Measurements from ENCODE around the gene KIAA0753. TPM values are rescaled to one million over a fixed set of nuclear protein-coding genes. Genes with fewer than 3 reads are reported as not detected.

KIAA0753 gene
- total and polyA plus RNA-seq, 10 of the 15 experiments (the other 5 are each of a cell fraction or from before 2014, with no cell fraction given): 2.2 to 15.2 (median 7.7) TPM

DNA sequence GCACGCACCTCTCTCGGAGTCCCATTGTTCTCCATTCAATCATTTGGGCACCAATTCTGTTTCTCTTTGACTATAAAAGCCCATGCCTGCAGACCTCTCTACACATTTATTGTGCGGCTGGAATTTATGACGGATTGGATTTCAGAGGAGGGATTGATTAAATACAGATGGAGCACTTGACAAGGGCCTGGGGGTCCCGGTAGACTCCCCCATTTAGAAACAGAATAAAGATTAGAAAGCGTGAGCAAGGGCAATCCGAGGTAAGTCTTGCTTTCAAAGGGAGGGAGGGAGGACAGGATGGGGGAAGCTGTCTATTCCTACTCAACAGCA lies 69.1 kb downstream of the KIAA0753 start:
- H4K20me1 ChIP-seq (ENCODE audit: control insufficient read depth, insufficient read depth): no peaks in the 10 kb centered on the region
- no peak for FAIRE-seq
- no peaks in the 10 kb centered on the region for H3K9me3 ChIP-seq (replicated peaks; ENCODE audit: control insufficient read depth, insufficient read depth, low read length)
- H3K4me3 ChIP-seq: no peak overlapping the region
- H3K27me3 ChIP-seq (replicated peaks in 1 of 2; ENCODE audit: control insufficient read depth in 2 of 2, insufficient read depth in 2 of 2, low read length in 1 of 2): no peaks in the 10 kb centered on the region
- no peak overlapping the region for H2AFZ ChIP-seq (ENCODE audit: control insufficient read depth, low read depth, low read length)
- ChIA-PET POLR2A (interaction anchor here (0.7 kb wide), 2 partner anchors 247 to 983 kb away, joined by 3 to 4 read pairs; no protein-coding TSS in a partner anchor), SMC1A (ENCODE audit: uncharacterized antibody, unreplicated experiment) (no interaction called here), CTCF (no interaction called here), RAD21 (ENCODE audit: unreplicated experiment) (no interaction called here)
- BruUV-seq (replicated peaks): no TSS peak
- H3K9ac ChIP-seq (ENCODE audit: control insufficient read depth, insufficient read depth, low read length): no peak overlapping the region
- intact Hi-C loops (cut with micrococcal nuclease; ENCODE audit: unreplicated experiment) (no loop called here), in situ Hi-C loops (cut with MboI) (no loop called here)
- H3K79me2 ChIP-seq (ENCODE audit: control insufficient read depth, insufficient read depth, low read length): no peaks in the 10 kb centered on the region
- 89% methylated on average over 7 of the region's 7 CpGs for WGBS (ENCODE audit: insufficient coverage, insufficient replicate concordance, low lambda C conversion rate, missing lambda C conversion rate)
- no peaks in the 10 kb centered on the region for H3K36me3 ChIP-seq (ENCODE audit: control insufficient read depth in 2 of 2, insufficient read depth in 2 of 2, low read length in 1 of 2)
- no peak for ATAC-seq
- peaks cover 13% of the 10 kb centered on the region for H3K4me1 ChIP-seq (ENCODE audit: control insufficient read depth, insufficient read depth, low read length)
- H3K27ac ChIP-seq (ENCODE audit: control insufficient read depth, insufficient read depth): no peak overlapping the region
- no peak for DNase-seq (ENCODE audit: low read depth, low spot score)
- H3K4me2 ChIP-seq (ENCODE audit: control insufficient read depth, insufficient read depth): no peak overlapping the region
- TF ChIP-seq HDGF (IDR thresholded peaks at IDR 0.05): no peak
- no peak for TF ChIP-seq ZZZ3 (IDR thresholded peaks at IDR 0.05; ENCODE audit: control insufficient read depth, insufficient read length, low read depth)
- no peak for TF ChIP-seq CEBPB (IDR thresholded peaks at IDR 0.05; ENCODE audit: borderline replicate concordance in 1 of 2, low read depth in 2 of 2, low read length in 2 of 2)
- TF ChIP-seq RELB (IDR thresholded peaks at IDR 0.05; ENCODE audit: low read depth): no peak
- TF ChIP-seq, protein P1, sequence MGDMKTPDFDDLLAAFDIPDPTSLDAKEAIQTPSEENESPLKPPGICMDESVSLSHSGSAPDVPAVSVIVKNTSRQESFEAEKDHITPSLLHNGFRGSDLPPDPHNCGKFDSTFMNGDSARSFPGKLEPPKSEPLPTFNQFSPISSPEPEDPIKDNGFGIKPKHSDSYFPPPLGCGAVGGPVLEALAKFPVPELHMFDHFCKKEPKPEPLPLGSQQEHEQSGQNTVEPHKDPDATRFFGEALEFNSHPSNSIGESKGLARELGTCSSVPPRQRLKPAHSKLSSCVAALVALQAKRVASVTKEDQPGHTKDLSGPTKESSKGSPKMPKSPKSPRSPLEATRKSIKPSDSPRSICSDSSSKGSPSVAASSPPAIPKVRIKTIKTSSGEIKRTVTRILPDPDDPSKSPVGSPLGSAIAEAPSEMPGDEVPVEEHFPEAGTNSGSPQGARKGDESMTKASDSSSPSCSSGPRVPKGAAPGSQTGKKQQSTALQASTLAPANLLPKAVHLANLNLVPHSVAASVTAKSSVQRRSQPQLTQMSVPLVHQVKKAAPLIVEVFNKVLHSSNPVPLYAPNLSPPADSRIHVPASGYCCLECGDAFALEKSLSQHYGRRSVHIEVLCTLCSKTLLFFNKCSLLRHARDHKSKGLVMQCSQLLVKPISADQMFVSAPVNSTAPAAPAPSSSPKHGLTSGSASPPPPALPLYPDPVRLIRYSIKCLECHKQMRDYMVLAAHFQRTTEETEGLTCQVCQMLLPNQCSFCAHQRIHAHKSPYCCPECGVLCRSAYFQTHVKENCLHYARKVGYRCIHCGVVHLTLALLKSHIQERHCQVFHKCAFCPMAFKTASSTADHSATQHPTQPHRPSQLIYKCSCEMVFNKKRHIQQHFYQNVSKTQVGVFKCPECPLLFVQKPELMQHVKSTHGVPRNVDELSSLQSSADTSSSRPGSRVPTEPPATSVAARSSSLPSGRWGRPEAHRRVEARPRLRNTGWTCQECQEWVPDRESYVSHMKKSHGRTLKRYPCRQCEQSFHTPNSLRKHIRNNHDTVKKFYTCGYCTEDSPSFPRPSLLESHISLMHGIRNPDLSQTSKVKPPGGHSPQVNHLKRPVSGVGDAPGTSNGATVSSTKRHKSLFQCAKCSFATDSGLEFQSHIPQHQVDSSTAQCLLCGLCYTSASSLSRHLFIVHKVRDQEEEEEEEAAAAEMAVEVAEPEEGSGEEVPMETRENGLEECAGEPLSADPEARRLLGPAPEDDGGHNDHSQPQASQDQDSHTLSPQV (IDR thresholded peaks at IDR 0.05): no peak
- TF ChIP-seq TCF7 (IDR thresholded peaks at IDR 0.05; ENCODE audit: borderline replicate concordance): no peak
- TF ChIP-seq NRF1 (conservative IDR thresholded peaks at IDR 0.05; ENCODE audit: low read depth, low read length): no peak
- no peak for TF ChIP-seq NR2C1 (IDR thresholded peaks at IDR 0.05)
- no peak for TF ChIP-seq ZNF217 (IDR thresholded peaks at IDR 0.05)
- TF ChIP-seq MTA3 (IDR thresholded peaks at IDR 0.05; ENCODE audit: borderline replicate concordance, low read length): no peak
- no peak for TF ChIP-seq USF2 (IDR thresholded peaks at IDR 0.05; ENCODE audit: borderline replicate concordance, low read depth, low read length)
- TF ChIP-seq ESRRA (IDR thresholded peaks at IDR 0.05; ENCODE audit: low read length): no peak
- TF ChIP-seq NFXL1 (IDR thresholded peaks at IDR 0.05; ENCODE audit: borderline replicate concordance): no peak
- TF ChIP-seq NKRF (conservative IDR thresholded peaks at IDR 0.05): no peak
- TF ChIP-seq ZBTB33 (IDR thresholded peaks at IDR 0.05): no peak
